Cardiac atrium fibroblast (primary cell): ENCODE measurements around the gene HJV. TPM values are rescaled to one million over a fixed set of nuclear protein-coding genes. Genes with fewer than 3 reads are reported as not detected.

ENCODE experiments used
- total RNA-seq: library from RNA; depleted of rRNA; stranded (reverse); fragments of >200 nt; gene quantifications from 2 replicates; pipeline ENCODE4 v1.2.3, GENCODE V29; 2015

HJV gene, protein sequence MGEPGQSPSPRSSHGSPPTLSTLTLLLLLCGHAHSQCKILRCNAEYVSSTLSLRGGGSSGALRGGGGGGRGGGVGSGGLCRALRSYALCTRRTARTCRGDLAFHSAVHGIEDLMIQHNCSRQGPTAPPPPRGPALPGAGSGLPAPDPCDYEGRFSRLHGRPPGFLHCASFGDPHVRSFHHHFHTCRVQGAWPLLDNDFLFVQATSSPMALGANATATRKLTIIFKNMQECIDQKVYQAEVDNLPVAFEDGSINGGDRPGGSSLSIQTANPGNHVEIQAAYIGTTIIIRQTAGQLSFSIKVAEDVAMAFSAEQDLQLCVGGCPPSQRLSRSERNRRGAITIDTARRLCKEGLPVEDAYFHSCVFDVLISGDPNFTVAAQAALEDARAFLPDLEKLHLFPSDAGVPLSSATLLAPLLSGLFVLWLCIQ
- not detected in 2 replicates for total RNA-seq

DNA sequence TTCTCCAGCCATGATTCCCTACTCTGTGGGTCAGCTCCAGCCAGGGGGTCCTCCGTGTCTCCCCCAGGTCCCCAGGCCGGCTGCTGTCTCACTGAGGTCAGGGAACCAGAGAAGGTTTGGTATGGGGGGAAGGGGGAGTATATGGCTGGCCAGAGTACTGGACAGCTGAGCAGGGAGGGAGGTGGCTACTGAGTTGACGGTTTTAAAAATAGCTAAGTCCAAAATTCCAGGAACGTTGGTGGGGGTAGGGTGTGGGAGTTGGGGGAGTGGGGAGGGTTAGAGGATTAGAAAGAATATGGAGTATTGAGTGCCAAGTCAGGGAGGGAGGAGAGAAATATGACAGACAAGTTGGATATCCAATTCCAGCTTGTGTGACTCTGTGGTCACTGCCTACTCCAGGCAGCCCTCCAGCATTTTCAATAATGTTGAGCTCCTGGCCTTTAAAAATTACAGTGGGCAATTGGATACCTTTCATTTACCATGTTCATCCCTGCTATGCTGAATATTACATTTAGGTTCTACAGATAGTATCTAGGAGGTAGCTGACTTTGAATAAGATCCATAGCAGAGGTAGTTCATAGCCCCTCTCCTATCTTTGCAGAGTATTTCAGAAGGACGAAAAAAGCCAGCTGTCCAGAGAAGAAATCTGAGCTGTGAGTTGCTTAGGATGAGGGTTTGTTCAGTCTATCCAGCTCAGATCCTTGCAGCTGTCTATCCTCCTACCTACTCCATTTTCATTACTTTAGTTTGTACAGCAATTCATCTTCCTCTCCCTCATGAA is at the start of gene HJV:
TSS of gene HJV (minus strand) at position 114 of the 781 bp plus-strand sequence. CDS start 1,504 bp downstream, outside the sequence.

DNA sequence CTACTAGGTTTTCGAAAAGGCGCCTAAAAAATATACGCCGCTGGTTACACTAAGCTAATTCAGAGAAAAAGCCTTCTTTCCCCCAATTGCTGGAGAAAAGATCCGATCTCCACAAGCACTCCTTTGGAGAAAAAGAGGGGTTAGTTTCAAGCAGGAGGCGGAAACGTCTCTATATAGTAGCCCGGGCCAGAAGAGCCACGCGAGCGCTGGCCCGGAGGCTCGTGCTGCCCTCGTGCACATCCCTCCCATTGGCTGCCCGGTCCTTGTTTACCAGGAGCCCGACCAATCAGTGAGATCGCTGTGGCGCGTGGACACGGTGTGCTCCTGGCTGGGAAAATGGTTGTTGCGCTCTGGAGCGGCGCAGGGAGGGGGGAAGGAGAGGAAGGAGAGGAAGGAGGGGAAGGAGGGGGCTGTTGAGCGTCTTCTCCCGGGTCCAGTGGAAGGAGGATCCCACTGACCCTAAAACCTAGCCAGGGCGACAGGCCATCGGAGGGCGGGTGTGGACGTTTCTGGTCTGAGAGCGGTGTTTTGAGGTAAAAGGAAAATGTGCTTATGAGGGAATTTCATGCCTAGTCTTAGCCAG is 25.0 kb downstream of the HJV start, which contains the start of gene TXNIP:
TSS of gene TXNIP (minus strand) at position 147 of the 583 bp plus-strand sequence. CDS start 313 bp downstream, outside the sequence.

Other genes starting within 250 kb of the HJV start
- gene RNF115, start 197.6 kb downstream of the HJV start, total RNA-seq: 6.5 and 6.9 TPM in 2 replicates
- gene POLR3C, start 197.5 kb downstream of the HJV start, total RNA-seq: 18.2 and 21.2 TPM in 2 replicates
- 1.3 and 1.6 TPM in 2 replicates for gene NUDT17, start 176.1 kb downstream of the HJV start, total RNA-seq
- 25.8 and 32.3 TPM in 2 replicates for gene PIAS3, start 162.7 kb downstream of the HJV start, total RNA-seq
- gene ANKRD35, start 135.9 kb downstream of the HJV start, total RNA-seq: 1.1 and 1.3 TPM in 2 replicates
- 9.4 and 10.8 TPM in 2 replicates for gene ITGA10, start 111.7 kb downstream of the HJV start, total RNA-seq
- gene PEX11B, start 103.0 kb downstream of the HJV start, total RNA-seq: 26.4 and 34.8 TPM in 2 replicates
- gene RBM8A, start 94.3 kb downstream of the HJV start, total RNA-seq: 89.7 and 102 TPM in 2 replicates
- gene LIX1L, start 63.7 kb downstream of the HJV start, total RNA-seq: 27.8 and 33.4 TPM in 2 replicates
- gene ANKRD34A, start 57.2 kb downstream of the HJV start, total RNA-seq: 0.16 and 0.18 TPM in 2 replicates
- 10.1 and 12.5 TPM in 2 replicates for gene POLR3GL, start 57.0 kb downstream of the HJV start, total RNA-seq
- gene TXNIP, start 25.2 kb downstream of the HJV start, total RNA-seq: 302 and 306 TPM in 2 replicates
- 1.9 and 2.5 TPM in 2 replicates for gene NBPF10, start 123.1 kb upstream of the HJV start, total RNA-seq
- gene NOTCH2NLA, start 207.3 kb upstream of the HJV start, total RNA-seq: 13.4 and 14.6 TPM in 2 replicates